Tibial nerve (tissue), 4 donors: ENCODE results near the gene PIK3CB. TPM values are rescaled to one million over a fixed set of nuclear protein-coding genes. Genes with fewer than 3 reads are reported as not detected.

Experiments used
- DNase-seq, 2 donors: peaks; one replicate each; pipeline ENCODE4 v3.0.0-alpha.2; 2019; ENCODE audit warnings: low spot score in 2 of 2
- H3K27ac ChIP-seq, 4 donors: fragments of 200-600 bp; sonication (generic) in 3 of 4; one replicate each; pipeline ENCODE4 v1.5.1; 2017 to 2019; ENCODE audit warnings: mild to moderate bottlenecking in 1 of 4
- H3K27me3 ChIP-seq, 2 donors: fragments of 200-600 bp; sonication (generic) in 1 of 2; one replicate each; pipeline versions ENCODE4 v1.5.1 to v1.6.0; 2017 to 2019
- H3K36me3 ChIP-seq, 3 donors: fragments of 200-600 bp; sonication (generic); one replicate each; pipeline ENCODE4 v1.5.1; 2018 to 2019
- H3K4me1 ChIP-seq, 4 donors: fragments of 200-600 bp; sonication (generic) in 3 of 4; one replicate each; pipeline ENCODE4 v1.5.1; 2017 to 2019
- H3K4me3 ChIP-seq, 4 donors: fragments of 200-600 bp; sonication (generic) in 3 of 4; one replicate each; pipeline ENCODE4 v1.5.1; 2017 to 2019; ENCODE audit warnings: mild to moderate bottlenecking in 1 of 4, moderate library complexity in 1 of 4
- H3K9me3 ChIP-seq, 4 donors: fragments of 200-600 bp; sonication (generic) in 3 of 4; one replicate each; pipeline ENCODE4 v1.5.1; 2017 to 2019
- CTCF ChIP-seq, 5 experiments: fragments of 200-600 bp in 3 of 5; fragments of 450-650 bp in 2 of 5; sonication (generic) in 3 of 5; IDR thresholded peaks; one replicate each; pipeline ENCODE4 v1.5.1; 2016 to 2019; ENCODE audit warnings: antibody characterized with exemption in 5 of 5, mild to moderate bottlenecking in 3 of 5, moderate library complexity in 2 of 5
- EP300 ChIP-seq, 2 donors: sonication (generic); formaldehyde crosslinking; IDR thresholded peaks; one replicate each; pipeline ENCODE4 v1.6.1; 2017; ENCODE audit warnings: antibody characterized with exemption in 2 of 2, mild to moderate bottlenecking in 1 of 2
- POLR2A ChIP-seq, 2 donors: fragments of 450-650 bp; IDR thresholded peaks; one replicate each; pipeline ENCODE4 v1.6.1; 2017; ENCODE audit warnings: antibody characterized with exemption in 2 of 2, mild to moderate bottlenecking in 2 of 2, moderate library complexity in 2 of 2
- WGBS, 2 donors: methylation state at CpG; one replicate each; pipeline ENCODE4 v1.1.5; 2018; 5-methylcytosine and 5-hydroxymethylcytosine counted together
- total RNA-seq, 4 donors: library from RNA; depleted of rRNA; stranded (reverse); fragments of >200 nt; gene quantifications; one replicate each; pipeline ENCODE4 v1.1.0, GENCODE V29; 2016

PIK3CB gene
- total RNA-seq, 4 donors from 2014 or later = 11.2 to 32.1 (median 27.2) TPM

- DNase-seq = no peak
- WGBS, 2 donors = 97 to 98% methylated on average over 5 of the region's 5 CpGs
- H3K36me3 ChIP-seq = peaks cover 0 to 37% (median 14%) of the 10 kb centered on the region in 3 donors
- no peaks in the 10 kb centered on the region for H3K4me1 ChIP-seq
- no peak overlapping the region for H3K27ac ChIP-seq
- H3K4me3 ChIP-seq = no peak overlapping the region
- TF ChIP-seq CTCF (IDR thresholded peaks at IDR 0.05) (no peak), POLR2A (IDR thresholded peaks at IDR 0.05) (no peak), EP300 (IDR thresholded peaks at IDR 0.05) (no peak)
- peaks cover 0 to 42% (median 13%) of the 10 kb centered on the region in 4 donors for H3K9me3 ChIP-seq
- H3K27me3 ChIP-seq = no peaks in the 10 kb centered on the region
Measured at GRCh38 chr3:138649134-138649533, 185.6 kb downstream of the PIK3CB start.

- H3K27me3 ChIP-seq = no peaks in the 10 kb centered on the region
- H3K9me3 ChIP-seq = peaks cover 0 to 66% (median 20%) of the 10 kb centered on the region in 4 donors
- H3K4me1 ChIP-seq = no peaks in the 10 kb centered on the region
- H3K4me3 ChIP-seq = no peak overlapping the region
- TF ChIP-seq CTCF (IDR thresholded peaks at IDR 0.05) = no peak
- TF ChIP-seq EP300 (IDR thresholded peaks at IDR 0.05) = no peak
- no peak for TF ChIP-seq POLR2A (IDR thresholded peaks at IDR 0.05)
- no peak for DNase-seq
- H3K27ac ChIP-seq = no peak overlapping the region
- peaks cover 0 to 25% (median 14%) of the 10 kb centered on the region in 3 donors for H3K36me3 ChIP-seq
Measured at GRCh38 chr3:138646513-138646912, 188.2 kb downstream of the PIK3CB start.

GRCh38 chr3:138646008-138646407 is 188.7 kb downstream of the PIK3CB start:
- peaks cover 0 to 71% (median 20%) of the 10 kb centered on the region in 4 donors for H3K9me3 ChIP-seq
- H3K27ac ChIP-seq = no peak overlapping the region
- H3K4me1 ChIP-seq = no peaks in the 10 kb centered on the region
- H3K27me3 ChIP-seq = no peaks in the 10 kb centered on the region
- no peak for DNase-seq
- no peak for TF ChIP-seq CTCF (IDR thresholded peaks at IDR 0.05)
- no peak for TF ChIP-seq POLR2A (IDR thresholded peaks at IDR 0.05)
- no peak for TF ChIP-seq EP300 (IDR thresholded peaks at IDR 0.05)
- no peak overlapping the region for H3K4me3 ChIP-seq
- peaks cover 0 to 21% (median 14%) of the 10 kb centered on the region in 3 donors for H3K36me3 ChIP-seq

- Histone ChIP-seq H3K27me3 (no peaks in the 10 kb centered on the region), H3K27ac (no peak overlapping the region), H3K9me3 (peaks cover 0 to 75% (median 20%) of the 10 kb centered on the region in 4 donors), H3K36me3 (no peaks in the 10 kb centered on the region), H3K4me1 (no peaks in the 10 kb centered on the region), H3K4me3 (no peak overlapping the region)
- TF ChIP-seq POLR2A (IDR thresholded peaks at IDR 0.05) = no peak
- TF ChIP-seq CTCF (IDR thresholded peaks at IDR 0.05) = no peak
- TF ChIP-seq EP300 (IDR thresholded peaks at IDR 0.05) = no peak
- DNase-seq = no peak
- 97 to 100% methylated on average over 1 of the region's 1 CpG for WGBS, 2 donors
Measured at GRCh38 chr3:138642927-138643253, 191.8 kb downstream of the PIK3CB start.

GRCh38 chr3:138642226-138642926 is 192.4 kb downstream of the PIK3CB start:
- H3K27ac ChIP-seq = no peak overlapping the region

More at GRCh38 chr3:138642226-138642926, 192.4 kb downstream of the PIK3CB start:
- Histone ChIP-seq H3K4me1 (no peaks in the 10 kb centered on the region), H3K4me3 (no peak overlapping the region), H3K9me3 (peaks cover 0 to 72% (median 20%) of the 10 kb centered on the region in 4 donors), H3K27me3 (no peaks in the 10 kb centered on the region), H3K36me3 (no peaks in the 10 kb centered on the region)
- DNase-seq = no peak
- 87 to 88% methylated on average over 4 of the region's 4 CpGs for WGBS, 2 donors
- no peak for TF ChIP-seq CTCF (IDR thresholded peaks at IDR 0.05)
- TF ChIP-seq POLR2A (IDR thresholded peaks at IDR 0.05) = no peak
- TF ChIP-seq EP300 (IDR thresholded peaks at IDR 0.05) = no peak
